Gastroesophageal sphincter (tissue), 3 donors: ENCODE measurements around the gene KAT8.

Experiments
- EP300 ChIP-seq: sonication (generic); formaldehyde crosslinking; IDR thresholded peaks from one replicate; pipeline ENCODE4 v1.6.1; 2017; ENCODE audit warnings: antibody characterized with exemption, mild to moderate bottlenecking
- POLR2A ChIP-seq, 2 donors: fragments of 450-650 bp; IDR thresholded peaks; one replicate each; pipeline ENCODE4 v1.6.1; 2017; ENCODE audit warnings: antibody characterized with exemption in 2 of 2, mild to moderate bottlenecking in 2 of 2, moderate library complexity in 1 of 2
- TF ChIP-seq, protein P1 (sequence below), 4 experiments: fragments of 200-600 bp in 2 of 4; fragments of 450-650 bp in 2 of 4; sonication (generic) in 1 of 4; IDR thresholded peaks; one replicate each; pipeline ENCODE4 v1.5.1; 2017 to 2019; ENCODE audit warnings: antibody characterized with exemption in 4 of 4, mild to moderate bottlenecking in 2 of 4, moderate library complexity in 2 of 4

- TF ChIP-seq, protein P1, sequence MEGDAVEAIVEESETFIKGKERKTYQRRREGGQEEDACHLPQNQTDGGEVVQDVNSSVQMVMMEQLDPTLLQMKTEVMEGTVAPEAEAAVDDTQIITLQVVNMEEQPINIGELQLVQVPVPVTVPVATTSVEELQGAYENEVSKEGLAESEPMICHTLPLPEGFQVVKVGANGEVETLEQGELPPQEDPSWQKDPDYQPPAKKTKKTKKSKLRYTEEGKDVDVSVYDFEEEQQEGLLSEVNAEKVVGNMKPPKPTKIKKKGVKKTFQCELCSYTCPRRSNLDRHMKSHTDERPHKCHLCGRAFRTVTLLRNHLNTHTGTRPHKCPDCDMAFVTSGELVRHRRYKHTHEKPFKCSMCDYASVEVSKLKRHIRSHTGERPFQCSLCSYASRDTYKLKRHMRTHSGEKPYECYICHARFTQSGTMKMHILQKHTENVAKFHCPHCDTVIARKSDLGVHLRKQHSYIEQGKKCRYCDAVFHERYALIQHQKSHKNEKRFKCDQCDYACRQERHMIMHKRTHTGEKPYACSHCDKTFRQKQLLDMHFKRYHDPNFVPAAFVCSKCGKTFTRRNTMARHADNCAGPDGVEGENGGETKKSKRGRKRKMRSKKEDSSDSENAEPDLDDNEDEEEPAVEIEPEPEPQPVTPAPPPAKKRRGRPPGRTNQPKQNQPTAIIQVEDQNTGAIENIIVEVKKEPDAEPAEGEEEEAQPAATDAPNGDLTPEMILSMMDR (IDR thresholded peaks at IDR 0.05): no peak
- TF ChIP-seq POLR2A (IDR thresholded peaks at IDR 0.05): no peak
- TF ChIP-seq EP300: no peak
Measured at GRCh38 chr16:31078597-31079341, 38.7 kb upstream of the KAT8 start.
